Gastroesophageal sphincter (tissue), 4 donors: ENCODE results near the gene EPHB6. TPM values are rescaled to one million over a fixed set of nuclear protein-coding genes. Genes with fewer than 3 reads are reported as not detected.

Experiments
- ATAC-seq: fragments of 150-250 bp; one replicate; pipeline ENCODE4 v1.9.1; 2016; ENCODE audit warnings: mild to moderate bottlenecking, moderate library complexity
- H3K27ac ChIP-seq, 4 donors: fragments of 200-600 bp; sonication (generic) in 3 of 4; 1 replicate in 3 of 4; 2 replicates in 1 of 4; pipeline ENCODE4 v1.5.1; 2016 to 2019
- H3K27me3 ChIP-seq: fragments of 200-600 bp; sonication (generic); one replicate; pipeline ENCODE4 v1.5.1; 2019
- H3K36me3 ChIP-seq, 2 donors: fragments of 200-600 bp; sonication (generic); one replicate each; pipeline ENCODE4 v1.5.1; 2019; ENCODE audit warnings: control low read depth in 1 of 2
- H3K4me1 ChIP-seq, 3 donors: fragments of 200-600 bp; sonication (generic); 1 replicate in 2 of 3; 2 replicates in 1 of 3; pipeline ENCODE4 v1.5.1; 2016 to 2019; ENCODE audit warnings: control low read depth in 2 of 3
- H3K4me3 ChIP-seq, 2 donors: fragments of 200-600 bp; sonication (generic); one replicate each; pipeline ENCODE4 v1.5.1; 2019; ENCODE audit warnings: mild to moderate bottlenecking in 1 of 2, moderate library complexity in 1 of 2
- H3K9me3 ChIP-seq, 3 donors: fragments of 200-600 bp; sonication (generic); one replicate each; pipeline ENCODE4 v1.5.1; 2017 to 2019; ENCODE audit warnings: control low read depth in 2 of 3
- EP300 ChIP-seq: sonication (generic); formaldehyde crosslinking; IDR thresholded peaks from one replicate; pipeline ENCODE4 v1.6.1; 2017; ENCODE audit warnings: antibody characterized with exemption, mild to moderate bottlenecking
- POLR2A ChIP-seq, 2 donors: fragments of 450-650 bp; IDR thresholded peaks; one replicate each; pipeline ENCODE4 v1.6.1; 2017; ENCODE audit warnings: antibody characterized with exemption in 2 of 2, mild to moderate bottlenecking in 2 of 2, moderate library complexity in 1 of 2
- POLR2AphosphoS5 ChIP-seq: sonication (generic); formaldehyde crosslinking; IDR thresholded peaks from one replicate; pipeline ENCODE4 v1.6.1; 2017; ENCODE audit warnings: antibody characterized with exemption
- WGBS, 2 donors: methylation state at CpG; one replicate each; pipeline ENCODE4 v1.1.5; 2018; ENCODE audit warnings: low coverage in 1 of 2; 5-methylcytosine and 5-hydroxymethylcytosine counted together
- total RNA-seq, 4 donors: library from RNA; depleted of rRNA; stranded (reverse); fragments of >200 nt; gene quantifications; one replicate each; pipeline ENCODE4 v1.1.0, GENCODE V29; 2016
- TF ChIP-seq, protein P1 (sequence below), 4 experiments: fragments of 200-600 bp in 2 of 4; fragments of 450-650 bp in 2 of 4; sonication (generic) in 1 of 4; IDR thresholded peaks; one replicate each; pipeline ENCODE4 v1.5.1; 2017 to 2019; ENCODE audit warnings: antibody characterized with exemption in 4 of 4, mild to moderate bottlenecking in 2 of 4, moderate library complexity in 2 of 4

The EPHB6 gene
- total RNA-seq, 4 donors from 2014 or later: 6.0 to 22.1 (median 9.7) TPM

DNA sequence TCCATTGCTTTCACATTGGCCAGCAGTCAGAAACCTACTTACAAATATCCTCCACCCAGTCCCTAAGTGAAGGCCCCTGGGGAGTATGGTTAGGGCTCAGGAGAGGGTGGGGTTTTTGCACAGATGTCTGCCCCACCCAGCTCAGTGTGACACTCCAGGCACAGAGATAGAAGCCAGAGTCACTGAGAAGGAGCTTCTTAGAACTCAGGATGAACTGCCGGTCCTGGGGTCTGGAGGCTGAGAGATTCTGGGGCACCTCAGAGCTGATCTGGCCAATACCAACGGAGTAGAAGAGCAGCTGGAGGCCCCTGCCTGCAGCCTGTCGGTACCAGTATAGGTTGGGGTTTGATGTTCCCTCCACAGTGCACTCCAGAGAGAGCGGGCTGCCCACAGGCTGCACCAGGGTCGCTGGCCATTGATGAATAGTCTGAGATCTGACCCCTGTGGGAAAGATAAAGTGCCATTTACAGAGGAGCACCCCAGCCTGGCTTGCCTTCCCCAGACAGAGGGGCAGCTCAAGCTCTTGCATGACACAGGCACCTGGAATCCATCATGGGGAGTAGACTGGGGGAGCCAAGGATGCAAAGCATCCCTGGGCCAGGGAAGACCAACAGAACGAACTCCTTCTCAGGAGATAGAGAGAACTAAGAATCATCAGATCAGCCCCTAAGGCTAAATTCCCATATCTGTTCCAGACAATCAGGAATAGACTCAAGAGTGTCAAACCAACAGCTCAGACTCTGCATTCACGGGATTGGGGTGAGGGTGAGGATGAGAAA, 42.2 kb upstream of the EPHB6 start:
- Histone ChIP-seq H3K36me3 (no peaks in the 10 kb centered on the region), H3K27me3 (peaks cover 77% of the 10 kb centered on the region), H3K9me3 (no peaks in the 10 kb centered on the region), H3K27ac (no peak overlapping the region), H3K4me3 (no peak overlapping the region), H3K4me1 (no peaks in the 10 kb centered on the region)
- TF ChIP-seq POLR2A (IDR thresholded peaks at IDR 0.05): no peak
- no peak for TF ChIP-seq EP300
- TF ChIP-seq POLR2AphosphoS5: no peak
- TF ChIP-seq, protein P1, sequence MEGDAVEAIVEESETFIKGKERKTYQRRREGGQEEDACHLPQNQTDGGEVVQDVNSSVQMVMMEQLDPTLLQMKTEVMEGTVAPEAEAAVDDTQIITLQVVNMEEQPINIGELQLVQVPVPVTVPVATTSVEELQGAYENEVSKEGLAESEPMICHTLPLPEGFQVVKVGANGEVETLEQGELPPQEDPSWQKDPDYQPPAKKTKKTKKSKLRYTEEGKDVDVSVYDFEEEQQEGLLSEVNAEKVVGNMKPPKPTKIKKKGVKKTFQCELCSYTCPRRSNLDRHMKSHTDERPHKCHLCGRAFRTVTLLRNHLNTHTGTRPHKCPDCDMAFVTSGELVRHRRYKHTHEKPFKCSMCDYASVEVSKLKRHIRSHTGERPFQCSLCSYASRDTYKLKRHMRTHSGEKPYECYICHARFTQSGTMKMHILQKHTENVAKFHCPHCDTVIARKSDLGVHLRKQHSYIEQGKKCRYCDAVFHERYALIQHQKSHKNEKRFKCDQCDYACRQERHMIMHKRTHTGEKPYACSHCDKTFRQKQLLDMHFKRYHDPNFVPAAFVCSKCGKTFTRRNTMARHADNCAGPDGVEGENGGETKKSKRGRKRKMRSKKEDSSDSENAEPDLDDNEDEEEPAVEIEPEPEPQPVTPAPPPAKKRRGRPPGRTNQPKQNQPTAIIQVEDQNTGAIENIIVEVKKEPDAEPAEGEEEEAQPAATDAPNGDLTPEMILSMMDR (IDR thresholded peaks at IDR 0.05): no peak
- no peak for ATAC-seq
- whole genome bisulfite sequencing, 2 donors: 10 to 28% methylated on average over 2 of the region's 7 CpGs

DNA sequence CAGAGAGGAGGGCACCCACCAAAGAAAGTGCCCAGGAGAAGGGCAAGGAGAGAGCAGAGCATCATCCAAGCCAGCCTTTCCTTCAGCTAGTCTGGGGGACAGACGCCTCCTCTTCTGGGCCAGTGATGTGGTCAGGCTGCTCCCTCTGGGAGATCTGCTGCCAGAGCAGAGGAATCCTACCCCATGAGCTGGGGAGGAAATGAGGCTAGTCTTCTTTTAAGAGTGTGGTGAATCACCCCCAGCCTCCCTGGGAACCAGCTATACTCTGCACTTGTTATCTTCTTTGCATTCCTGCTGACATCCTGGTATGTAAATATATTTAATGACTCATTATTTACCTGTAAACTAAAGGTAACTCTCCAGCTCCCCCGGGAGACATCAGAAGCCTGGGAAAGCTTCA, 41.6 kb upstream of the EPHB6 start:
- WGBS, 2 donors: 0 to 31% methylated on average over 1 to 2 of the region's 2 CpGs
- H3K36me3 ChIP-seq: no peaks in the 10 kb centered on the region
- no peak for TF ChIP-seq POLR2AphosphoS5

DNA sequence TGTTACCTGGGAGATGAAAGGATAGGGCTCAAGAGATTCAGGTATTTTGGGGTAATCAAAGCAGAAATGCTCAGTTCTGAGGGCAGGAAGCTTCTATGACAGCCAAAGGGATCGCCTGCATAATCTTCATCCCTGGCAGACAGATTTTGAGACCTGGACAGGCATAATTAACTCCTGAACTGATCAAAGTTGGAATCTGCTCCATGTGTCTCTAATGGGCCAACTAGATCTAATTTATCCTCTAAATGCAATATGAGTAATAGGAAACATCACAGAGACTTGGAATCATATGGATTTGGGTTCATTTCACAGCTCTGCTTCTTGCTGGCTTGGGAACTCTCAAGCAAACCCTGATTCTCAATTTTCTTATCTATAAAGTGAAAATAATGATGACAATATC, 41.2 kb upstream of the EPHB6 start:
- Histone ChIP-seq H3K4me3 (no peak overlapping the region), H3K27me3 (peaks cover 67% of the 10 kb centered on the region), H3K9me3 (no peaks in the 10 kb centered on the region), H3K27ac (no peak overlapping the region), H3K36me3 (no peaks in the 10 kb centered on the region), H3K4me1 (no peaks in the 10 kb centered on the region)
- 50 to 61% methylated on average over 1 of the region's 1 CpG for WGBS, 2 donors
- ATAC-seq: no peak
- TF ChIP-seq POLR2A (IDR thresholded peaks at IDR 0.05) (no peak), POLR2AphosphoS5 (no peak), EP300 (no peak)
- TF ChIP-seq, protein P1 (IDR thresholded peaks at IDR 0.05): no peak

More for the DNA sequence above, 41.6 kb upstream of the EPHB6 start:
- no peak overlapping the region for H3K27ac ChIP-seq
- no peak overlapping the region for H3K4me3 ChIP-seq
- H3K4me1 ChIP-seq: no peaks in the 10 kb centered on the region
- ATAC-seq: no peak
- peaks cover 71% of the 10 kb centered on the region for H3K27me3 ChIP-seq
- no peaks in the 10 kb centered on the region for H3K9me3 ChIP-seq

DNA sequence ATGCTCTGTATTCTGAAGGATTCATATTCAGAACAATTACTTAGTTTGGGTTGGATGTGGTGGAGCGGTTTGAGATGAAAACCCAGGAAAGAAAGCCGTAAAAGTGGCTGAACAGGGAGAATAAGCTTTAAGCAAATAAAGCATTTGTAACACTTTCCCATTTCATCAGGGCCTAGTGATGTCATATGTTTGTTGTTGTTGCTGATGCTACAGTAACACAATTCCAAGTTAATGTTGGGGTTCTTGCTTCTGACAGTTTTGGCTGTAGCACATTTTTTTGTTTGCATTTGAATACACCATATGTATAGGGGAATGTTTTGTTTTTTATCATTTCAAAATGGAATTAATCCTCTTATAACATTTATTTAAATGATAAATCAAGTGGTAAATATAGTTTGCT, 40.4 kb upstream of the EPHB6 start:
- ATAC-seq: no peak
- Histone ChIP-seq H3K4me3 (no peak overlapping the region), H3K4me1 (no peaks in the 10 kb centered on the region), H3K36me3 (no peaks in the 10 kb centered on the region), H3K27me3 (peaks cover 65% of the 10 kb centered on the region), H3K9me3 (no peaks in the 10 kb centered on the region), H3K27ac (no peak overlapping the region)
- 55 to 67% methylated on average over 1 to 2 of the region's 2 CpGs for WGBS, 2 donors
- no peak for TF ChIP-seq EP300
- TF ChIP-seq POLR2AphosphoS5: no peak
- TF ChIP-seq POLR2A (IDR thresholded peaks at IDR 0.05): no peak
- TF ChIP-seq, protein P1 (IDR thresholded peaks at IDR 0.05): no peak

DNA sequence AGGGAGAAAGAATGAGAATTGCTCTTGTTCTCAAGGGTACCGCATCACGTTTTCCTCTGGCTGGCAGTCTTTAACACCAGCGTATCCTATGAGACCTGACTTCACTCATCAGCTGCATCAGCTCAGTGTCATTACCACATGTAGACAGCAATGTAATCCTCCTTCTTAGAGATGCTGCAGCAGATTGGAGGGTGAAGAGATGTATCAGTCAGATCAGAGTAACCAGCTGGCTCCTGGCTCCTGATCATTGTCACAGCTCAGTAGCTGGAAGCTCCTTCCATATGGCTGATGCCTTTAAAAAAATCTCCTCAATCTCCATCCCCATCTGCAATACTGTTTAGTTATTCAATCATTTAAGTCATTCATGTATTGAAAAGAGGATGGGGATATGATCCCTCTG, 39.7 kb upstream of the EPHB6 start:
- Histone ChIP-seq H3K36me3 (no peaks in the 10 kb centered on the region), H3K27me3 (peaks cover 62% of the 10 kb centered on the region), H3K27ac (no peak overlapping the region), H3K9me3 (no peaks in the 10 kb centered on the region), H3K4me3 (no peak overlapping the region), H3K4me1 (no peaks in the 10 kb centered on the region)
- TF ChIP-seq EP300 (no peak), POLR2AphosphoS5 (no peak), POLR2A (IDR thresholded peaks at IDR 0.05) (no peak)
- TF ChIP-seq, protein P1 (IDR thresholded peaks at IDR 0.05): no peak
- 58 to 76% methylated on average over 2 to 3 of the region's 3 CpGs for WGBS, 2 donors
- ATAC-seq: no peak
